Thoracic aorta (tissue), 2 donors: ENCODE data around the gene PLOD2. TPM values are rescaled to one million over a fixed set of nuclear protein-coding genes. Genes with fewer than 3 reads are reported as not detected.

Experiments used
- ATAC-seq: fragments of 150-250 bp; one replicate; pipeline ENCODE4 v1.8.0; 2017; ENCODE audit warnings: low read depth; ENCODE audit not compliant: insufficient number of reproducible peaks, low FRiP score
- DNase-seq: peaks from one replicate; pipeline ENCODE4 v3.0.0-alpha.2; 2020; ENCODE audit warnings: low spot score
- H3K27ac ChIP-seq, 2 donors: fragments of 200-600 bp; sonication (generic); 1 replicate in 1 of 2; 2 replicates in 1 of 2; pipeline ENCODE4 v1.5.1; 2016; ENCODE audit warnings: mild to moderate bottlenecking in 2 of 2, moderate library complexity in 2 of 2
- H3K27me3 ChIP-seq: fragments of 200-600 bp; sonication (generic); replicated peaks from 2 replicates; pipeline ENCODE4 v1.6.0; 2016; ENCODE audit warnings: mild to moderate bottlenecking; ENCODE audit not compliant: insufficient read depth
- H3K36me3 ChIP-seq: fragments of 200-600 bp; sonication (generic); one replicate; pipeline ENCODE4 v1.5.1; 2016
- H3K4me1 ChIP-seq, 2 donors: fragments of 200-600 bp; sonication (generic); 1 replicate in 1 of 2; 2 replicates in 1 of 2; pipeline versions ENCODE4 v1.5.1 to v1.6.0; 2016; ENCODE audit warnings: low read depth in 2 of 2, mild to moderate bottlenecking in 1 of 2; ENCODE audit not compliant: control insufficient read depth in 1 of 2
- H3K4me3 ChIP-seq: fragments of 200-600 bp; sonication (generic); 2 replicates; pipeline ENCODE4 v1.5.1; 2016; ENCODE audit warnings: mild to moderate bottlenecking
- H3K9me3 ChIP-seq: fragments of 200-600 bp; sonication (generic); 2 replicates; pipeline ENCODE4 v1.5.1; 2016
- total RNA-seq, 2 donors: library from RNA; depleted of rRNA; stranded (reverse); fragments of >200 nt; gene quantifications; one replicate each; pipeline versions ENCODE4 v1.1.0 to v1.2.3, GENCODE V29; 2016
- TF ChIP-seq, protein P1 (sequence below): fragments of 200-600 bp; sonication (generic); IDR thresholded peaks from one replicate; pipeline ENCODE4 v1.5.1; 2019; ENCODE audit warnings: antibody characterized with exemption

The PLOD2 gene
- total RNA-seq, 2 donors from 2014 or later: 42.8 to 92.6 TPM

DNA sequence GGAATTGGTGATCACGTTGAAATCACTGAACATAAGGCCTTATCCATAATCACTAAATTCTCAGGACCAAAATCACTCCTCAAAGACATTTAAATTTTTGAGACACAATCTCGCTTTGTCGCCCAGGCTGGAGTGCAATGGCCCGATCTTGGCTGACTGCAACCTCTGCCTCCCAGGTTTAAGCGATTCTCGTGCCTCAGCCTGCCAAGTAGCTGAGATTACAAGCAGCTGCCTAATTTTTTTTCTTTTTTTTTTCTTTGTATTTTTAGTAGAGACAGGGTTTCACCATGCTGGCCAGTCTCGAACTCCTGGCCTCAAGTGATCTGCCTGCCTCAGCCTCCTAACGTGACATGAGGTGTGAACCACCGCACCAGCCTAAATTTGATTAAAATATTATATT, 61.7 kb downstream of the PLOD2 start:
- Histone ChIP-seq H3K4me3 (peak overlapping the region; percentile 25), H3K27ac (peak overlapping the region; percentile 8 to 48), H3K4me1 (peaks cover 4 to 9% of the 10 kb centered on the region in 2 donors), H3K9me3 (no peaks in the 10 kb centered on the region), H3K27me3 (no peaks in the 10 kb centered on the region), H3K36me3 (peaks cover 4% of the 10 kb centered on the region)
- DNase-seq (no peak), ATAC-seq (no peak)
- TF ChIP-seq, protein P1, sequence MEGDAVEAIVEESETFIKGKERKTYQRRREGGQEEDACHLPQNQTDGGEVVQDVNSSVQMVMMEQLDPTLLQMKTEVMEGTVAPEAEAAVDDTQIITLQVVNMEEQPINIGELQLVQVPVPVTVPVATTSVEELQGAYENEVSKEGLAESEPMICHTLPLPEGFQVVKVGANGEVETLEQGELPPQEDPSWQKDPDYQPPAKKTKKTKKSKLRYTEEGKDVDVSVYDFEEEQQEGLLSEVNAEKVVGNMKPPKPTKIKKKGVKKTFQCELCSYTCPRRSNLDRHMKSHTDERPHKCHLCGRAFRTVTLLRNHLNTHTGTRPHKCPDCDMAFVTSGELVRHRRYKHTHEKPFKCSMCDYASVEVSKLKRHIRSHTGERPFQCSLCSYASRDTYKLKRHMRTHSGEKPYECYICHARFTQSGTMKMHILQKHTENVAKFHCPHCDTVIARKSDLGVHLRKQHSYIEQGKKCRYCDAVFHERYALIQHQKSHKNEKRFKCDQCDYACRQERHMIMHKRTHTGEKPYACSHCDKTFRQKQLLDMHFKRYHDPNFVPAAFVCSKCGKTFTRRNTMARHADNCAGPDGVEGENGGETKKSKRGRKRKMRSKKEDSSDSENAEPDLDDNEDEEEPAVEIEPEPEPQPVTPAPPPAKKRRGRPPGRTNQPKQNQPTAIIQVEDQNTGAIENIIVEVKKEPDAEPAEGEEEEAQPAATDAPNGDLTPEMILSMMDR: no peak

DNA sequence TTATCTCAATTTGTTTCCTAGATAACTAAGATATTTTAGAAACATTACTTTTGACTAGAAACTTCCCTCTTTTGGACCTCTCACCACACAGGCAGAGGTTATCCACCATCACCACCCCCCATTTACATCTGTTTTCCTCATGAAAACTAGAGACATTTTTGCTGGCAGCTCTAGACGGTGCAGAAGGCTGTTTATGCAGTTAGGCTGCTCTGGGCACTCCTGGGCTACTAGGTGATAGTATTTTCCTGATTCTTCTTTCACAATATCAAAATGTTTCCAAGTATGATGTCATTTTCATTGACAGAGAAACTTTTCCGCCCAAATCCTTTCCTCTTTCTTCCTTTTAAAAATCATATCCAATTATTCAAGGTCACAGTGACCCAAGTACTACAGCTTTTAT, 67.1 kb downstream of the PLOD2 start:
- no peak for ATAC-seq
- Histone ChIP-seq H3K27me3 (no peaks in the 10 kb centered on the region), H3K4me1 (peaks cover 3 to 15% of the 10 kb centered on the region in 2 donors), H3K27ac (no peak overlapping the region), H3K9me3 (no peaks in the 10 kb centered on the region), H3K36me3 (no peaks in the 10 kb centered on the region), H3K4me3 (no peak overlapping the region)
- TF ChIP-seq, protein P1: no peak
- DNase-seq: no peak

DNA sequence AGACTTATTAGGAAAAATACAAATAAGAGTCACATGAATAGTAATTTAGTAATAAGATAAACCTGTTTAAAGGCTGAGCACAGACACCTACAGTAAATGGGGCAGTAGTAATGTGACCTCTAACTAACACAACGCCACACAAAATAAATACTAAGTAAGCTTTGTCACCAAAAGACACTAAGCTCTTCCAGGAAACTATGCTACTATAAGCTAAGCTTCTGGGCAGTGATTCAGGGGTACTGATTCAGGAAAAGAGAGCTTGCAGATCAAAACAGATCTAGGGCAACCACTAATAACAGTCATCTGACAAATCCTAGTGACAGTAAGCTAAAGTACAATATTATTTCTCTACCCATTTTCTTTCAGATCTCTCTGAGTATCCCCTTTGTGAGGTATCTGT, 68.8 kb downstream of the PLOD2 start:
- H3K4me1 ChIP-seq: peaks cover 3 to 19% of the 10 kb centered on the region in 2 donors
- DNase-seq (no peak), ATAC-seq (no peak)
- TF ChIP-seq, protein P1: no peak
- no peaks in the 10 kb centered on the region for H3K9me3 ChIP-seq
- H3K4me3 ChIP-seq: no peak overlapping the region
- H3K36me3 ChIP-seq: no peaks in the 10 kb centered on the region
- H3K27me3 ChIP-seq: no peaks in the 10 kb centered on the region
- no peak overlapping the region for H3K27ac ChIP-seq

DNA sequence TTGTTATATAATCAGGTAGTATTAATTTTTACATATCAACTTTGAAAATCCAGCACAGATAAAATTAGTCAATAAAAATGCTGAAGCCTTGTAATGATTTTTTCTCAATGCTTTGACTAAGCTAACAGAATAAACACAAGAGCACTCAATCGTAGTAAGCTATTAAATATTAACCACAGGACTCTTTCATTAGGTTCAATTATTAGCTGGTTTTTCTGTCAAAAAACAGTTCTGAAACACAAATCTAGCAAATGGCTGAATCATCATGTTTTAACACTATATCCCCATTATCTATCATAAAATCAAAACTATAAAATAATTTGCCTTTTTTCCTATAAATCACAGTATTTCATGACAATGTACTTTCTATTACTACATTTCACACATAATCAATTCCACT, 69.6 kb downstream of the PLOD2 start:
- no peak for ATAC-seq
- Histone ChIP-seq H3K27ac (no peak overlapping the region), H3K9me3 (no peaks in the 10 kb centered on the region), H3K27me3 (no peaks in the 10 kb centered on the region), H3K4me1 (peaks cover 3 to 19% of the 10 kb centered on the region in 2 donors), H3K4me3 (no peak overlapping the region), H3K36me3 (no peaks in the 10 kb centered on the region)
- TF ChIP-seq, protein P1: no peak
- no peak for DNase-seq

DNA sequence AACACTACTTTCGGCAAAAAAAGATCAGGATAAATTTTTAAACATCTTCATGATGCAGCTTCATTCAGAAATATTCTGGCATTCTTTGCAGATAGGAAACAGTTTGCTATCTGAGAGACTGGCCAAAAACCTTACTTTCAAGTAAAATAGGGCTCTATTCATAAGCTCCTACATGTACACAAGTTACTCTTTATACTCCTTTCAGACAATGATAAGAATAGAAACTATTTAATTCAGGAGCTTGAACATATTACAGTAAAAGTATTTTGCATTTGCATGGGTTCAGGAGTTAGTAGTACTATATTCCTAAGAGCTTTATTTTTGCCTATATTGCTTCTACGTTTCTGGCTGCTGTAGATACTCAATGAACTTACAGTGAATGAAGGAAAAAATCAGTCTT, 70.5 kb downstream of the PLOD2 start:
- H3K4me3 ChIP-seq: no peak overlapping the region
- H3K27me3 ChIP-seq: no peaks in the 10 kb centered on the region
- H3K36me3 ChIP-seq: no peaks in the 10 kb centered on the region
- no peak for ATAC-seq
- no peak for DNase-seq
- no peak overlapping the region for H3K27ac ChIP-seq
- peaks cover 3 to 19% of the 10 kb centered on the region in 2 donors for H3K4me1 ChIP-seq
- H3K9me3 ChIP-seq: no peaks in the 10 kb centered on the region
- TF ChIP-seq, protein P1: no peak
